Parathyroid adenoma (tissue), 2 donors: ENCODE measurements around the gene RANBP2.
"Not testable (repeated sequence)": the region's sequence is repeated elsewhere in the genome, so short reads cannot be mapped to it uniquely, and the experiment has no call there.

Source experiments
- H2AFZ ChIP-seq: fragments of 300-600 bp; sonication (generic); one replicate; pipeline ENCODE4 v1.7.0; 2017; ENCODE audit warnings: antibody characterized with exemption, mild to moderate bottlenecking
- H3K27ac ChIP-seq: fragments of 300-600 bp; sonication (generic); one replicate; pipeline ENCODE4 v1.7.0; 2017
- H3K27me3 ChIP-seq: fragments of 300-600 bp; sonication (generic); one replicate; pipeline ENCODE4 v1.7.0; 2017; ENCODE audit warnings: low read length; ENCODE audit not compliant: control insufficient read depth, insufficient read depth
- H3K36me3 ChIP-seq: fragments of 300-600 bp; sonication (generic); one replicate; pipeline ENCODE4 v1.7.0; 2017; ENCODE audit warnings: low read length; ENCODE audit not compliant: control insufficient read depth, insufficient read depth
- H3K4me1 ChIP-seq: fragments of 300-600 bp; sonication (generic); one replicate; pipeline ENCODE4 v1.7.0; 2017; ENCODE audit warnings: control low read depth
- H3K4me2 ChIP-seq: fragments of 300-600 bp; sonication (generic); one replicate; pipeline ENCODE4 v1.7.0; 2017; ENCODE audit warnings: low read length
- H3K4me3 ChIP-seq: fragments of 300-600 bp; sonication (generic); one replicate; pipeline ENCODE4 v1.7.0; 2017; ENCODE audit warnings: low read depth, low read length
- H3K79me2 ChIP-seq: fragments of 300-600 bp; sonication (generic); one replicate; pipeline ENCODE4 v1.7.0; 2017; ENCODE audit warnings: control low read depth
- H3K9ac ChIP-seq: fragments of 300-600 bp; sonication (generic); one replicate; pipeline ENCODE4 v1.7.0; 2017; ENCODE audit warnings: mild to moderate bottlenecking
- H3K9me3 ChIP-seq: fragments of 300-600 bp; sonication (generic); one replicate; pipeline ENCODE4 v1.7.0; 2017; ENCODE audit warnings: low read length; ENCODE audit not compliant: control insufficient read depth
- TF ChIP-seq, protein P1 (sequence below): fragments of 300-600 bp; sonication (generic); IDR thresholded peaks from one replicate; pipeline ENCODE4 v1.7.0; 2017; ENCODE audit warnings: antibody characterized with exemption, mild to moderate bottlenecking
- donor health status: primary hyperparathyroidism.

RANBP2 gene

DNA sequence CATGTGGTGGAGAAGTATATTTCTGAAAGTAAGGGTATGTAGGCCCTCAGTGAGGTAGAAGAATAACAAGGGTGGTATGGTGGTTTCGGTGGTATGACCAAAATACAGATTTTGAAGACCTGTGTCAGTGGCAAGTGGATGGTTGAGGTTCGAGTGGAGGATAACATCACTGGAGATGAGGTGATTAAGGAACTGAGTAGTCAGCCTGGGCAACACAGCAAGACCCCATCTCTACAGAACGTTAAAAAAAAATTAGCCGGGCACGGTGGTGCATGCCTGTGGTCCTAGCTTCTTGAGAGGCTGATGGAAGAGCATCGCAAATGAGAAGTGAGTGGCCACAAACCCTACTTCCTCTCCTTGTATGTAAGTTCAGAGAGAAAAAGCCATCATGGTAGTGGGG is 15.4 kb downstream of the RANBP2 start:
- not testable (repeated sequence) for H3K4me2 ChIP-seq, H3K79me2 ChIP-seq, H3K9me3 ChIP-seq, H3K36me3 ChIP-seq, H2AFZ ChIP-seq, H3K27ac ChIP-seq, H3K9ac ChIP-seq, H3K4me1 ChIP-seq, H3K4me3 ChIP-seq, H3K27me3 ChIP-seq

DNA sequence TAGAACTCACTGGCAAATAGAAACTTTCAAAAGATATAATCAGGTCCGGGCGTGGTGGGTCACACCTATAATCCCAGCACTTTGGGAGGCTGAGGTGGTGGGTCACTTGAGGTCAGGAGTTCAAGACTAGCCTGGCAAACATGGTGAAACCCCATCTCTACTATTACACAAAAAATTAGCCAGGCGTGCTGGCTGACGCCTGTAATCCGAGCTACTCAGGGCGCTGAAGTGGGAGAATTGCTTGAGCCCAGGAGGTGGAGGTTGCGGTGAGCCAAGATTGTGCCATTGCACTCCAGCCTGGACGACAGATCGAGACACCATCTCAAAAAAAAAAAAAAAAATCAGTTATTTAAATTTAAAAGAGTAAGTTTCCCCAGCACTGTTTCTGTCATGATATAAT is 38.7 kb downstream of the RANBP2 start:
- not testable (repeated sequence) for H3K79me2 ChIP-seq, H2AFZ ChIP-seq, H3K9ac ChIP-seq, H3K4me1 ChIP-seq, H3K4me3 ChIP-seq, H3K36me3 ChIP-seq, H3K27ac ChIP-seq, H3K4me2 ChIP-seq, H3K9me3 ChIP-seq, H3K27me3 ChIP-seq

DNA sequence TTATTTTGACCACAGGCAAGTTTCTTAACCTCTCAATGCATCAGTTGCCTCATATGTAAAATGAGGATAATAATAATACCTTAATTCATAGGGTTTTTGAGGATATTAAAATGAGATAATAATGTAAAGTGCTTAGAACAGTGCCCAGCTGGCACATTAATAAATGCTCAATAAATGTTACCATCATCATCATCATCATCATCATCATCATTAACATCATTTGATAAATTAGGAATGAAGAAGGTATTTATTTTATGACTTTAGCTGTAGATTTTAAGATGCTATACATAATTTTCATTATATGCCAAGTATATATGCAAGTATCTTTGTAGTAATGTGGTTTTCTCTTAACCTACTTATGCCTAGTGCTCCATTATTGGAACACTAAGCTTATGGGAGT is 43.3 kb downstream of the RANBP2 start:
- H3K9ac ChIP-seq, H3K27ac ChIP-seq, H3K4me1 ChIP-seq, H3K4me3 ChIP-seq, H3K27me3 ChIP-seq, H2AFZ ChIP-seq, H3K79me2 ChIP-seq, H3K4me2 ChIP-seq, H3K9me3 ChIP-seq, H3K36me3 ChIP-seq: not testable (repeated sequence)

DNA sequence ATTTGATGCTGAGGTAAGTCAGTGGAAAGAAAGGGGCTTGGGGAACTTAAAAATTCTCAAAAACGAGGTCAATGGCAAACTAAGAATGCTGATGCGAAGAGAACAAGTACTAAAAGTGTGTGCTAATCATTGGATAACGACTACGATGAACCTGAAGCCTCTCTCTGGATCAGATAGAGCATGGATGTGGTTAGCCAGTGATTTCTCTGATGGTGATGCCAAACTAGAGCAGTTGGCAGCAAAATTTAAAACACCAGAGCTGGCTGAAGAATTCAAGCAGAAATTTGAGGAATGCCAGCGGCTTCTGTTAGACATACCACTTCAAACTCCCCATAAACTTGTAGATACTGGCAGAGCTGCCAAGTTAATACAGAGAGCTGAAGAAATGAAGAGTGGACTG is 47.4 kb downstream of the RANBP2 start:
- H3K27me3 ChIP-seq, H3K79me2 ChIP-seq, H3K9ac ChIP-seq, H3K4me2 ChIP-seq, H2AFZ ChIP-seq, H3K9me3 ChIP-seq, H3K4me1 ChIP-seq, H3K27ac ChIP-seq, H3K36me3 ChIP-seq, H3K4me3 ChIP-seq: not testable (repeated sequence)

DNA sequence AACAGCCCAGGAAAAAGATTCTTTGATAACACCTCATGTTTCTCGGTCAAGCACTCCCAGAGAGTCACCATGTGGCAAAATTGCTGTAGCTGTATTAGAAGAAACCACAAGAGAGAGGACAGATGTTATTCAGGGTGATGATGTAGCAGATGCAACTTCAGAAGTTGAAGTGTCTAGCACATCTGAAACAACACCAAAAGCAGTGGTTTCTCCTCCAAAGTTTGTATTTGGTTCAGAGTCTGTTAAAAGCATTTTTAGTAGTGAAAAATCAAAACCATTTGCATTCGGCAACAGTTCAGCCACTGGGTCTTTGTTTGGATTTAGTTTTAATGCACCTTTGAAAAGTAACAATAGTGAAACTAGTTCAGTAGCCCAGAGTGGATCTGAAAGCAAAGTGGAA is 48.6 kb downstream of the RANBP2 start:
- not testable (repeated sequence) for H3K27ac ChIP-seq, H3K4me2 ChIP-seq, H3K9ac ChIP-seq, H2AFZ ChIP-seq, H3K79me2 ChIP-seq, H3K9me3 ChIP-seq, H3K4me3 ChIP-seq, H3K27me3 ChIP-seq, H3K36me3 ChIP-seq, H3K4me1 ChIP-seq

DNA sequence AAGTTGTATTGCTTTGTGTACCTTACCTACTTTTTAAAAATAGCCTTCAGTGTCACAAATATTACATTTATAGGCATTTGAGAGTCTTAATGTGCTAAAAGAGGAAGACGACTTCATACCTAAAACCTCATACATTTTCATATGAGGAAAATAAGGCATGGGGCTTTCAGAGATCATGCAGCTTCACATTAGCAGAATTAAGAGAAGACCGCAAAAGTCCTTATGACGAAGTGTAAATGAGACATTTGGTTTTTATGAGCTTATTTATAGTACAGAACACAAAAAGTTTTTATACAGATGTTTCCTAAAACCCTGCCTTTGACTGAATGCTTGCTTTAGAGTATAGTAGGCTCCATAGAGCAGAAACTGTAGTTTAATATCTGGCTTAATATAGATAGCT is 57.2 kb downstream of the RANBP2 start:
- Histone ChIP-seq H3K79me2 (no peaks in the 10 kb centered on the region), H3K4me1 (no peaks in the 10 kb centered on the region), H3K4me3 (no peak overlapping the region), H3K9me3 (no peaks in the 10 kb centered on the region), H3K9ac (no peak overlapping the region), H3K27ac (no peak overlapping the region), H2AFZ (no peak overlapping the region), H3K4me2 (no peak overlapping the region), H3K27me3 (no peaks in the 10 kb centered on the region), H3K36me3 (no peaks in the 10 kb centered on the region)
- TF ChIP-seq, protein P1, sequence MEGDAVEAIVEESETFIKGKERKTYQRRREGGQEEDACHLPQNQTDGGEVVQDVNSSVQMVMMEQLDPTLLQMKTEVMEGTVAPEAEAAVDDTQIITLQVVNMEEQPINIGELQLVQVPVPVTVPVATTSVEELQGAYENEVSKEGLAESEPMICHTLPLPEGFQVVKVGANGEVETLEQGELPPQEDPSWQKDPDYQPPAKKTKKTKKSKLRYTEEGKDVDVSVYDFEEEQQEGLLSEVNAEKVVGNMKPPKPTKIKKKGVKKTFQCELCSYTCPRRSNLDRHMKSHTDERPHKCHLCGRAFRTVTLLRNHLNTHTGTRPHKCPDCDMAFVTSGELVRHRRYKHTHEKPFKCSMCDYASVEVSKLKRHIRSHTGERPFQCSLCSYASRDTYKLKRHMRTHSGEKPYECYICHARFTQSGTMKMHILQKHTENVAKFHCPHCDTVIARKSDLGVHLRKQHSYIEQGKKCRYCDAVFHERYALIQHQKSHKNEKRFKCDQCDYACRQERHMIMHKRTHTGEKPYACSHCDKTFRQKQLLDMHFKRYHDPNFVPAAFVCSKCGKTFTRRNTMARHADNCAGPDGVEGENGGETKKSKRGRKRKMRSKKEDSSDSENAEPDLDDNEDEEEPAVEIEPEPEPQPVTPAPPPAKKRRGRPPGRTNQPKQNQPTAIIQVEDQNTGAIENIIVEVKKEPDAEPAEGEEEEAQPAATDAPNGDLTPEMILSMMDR, result no peak

DNA sequence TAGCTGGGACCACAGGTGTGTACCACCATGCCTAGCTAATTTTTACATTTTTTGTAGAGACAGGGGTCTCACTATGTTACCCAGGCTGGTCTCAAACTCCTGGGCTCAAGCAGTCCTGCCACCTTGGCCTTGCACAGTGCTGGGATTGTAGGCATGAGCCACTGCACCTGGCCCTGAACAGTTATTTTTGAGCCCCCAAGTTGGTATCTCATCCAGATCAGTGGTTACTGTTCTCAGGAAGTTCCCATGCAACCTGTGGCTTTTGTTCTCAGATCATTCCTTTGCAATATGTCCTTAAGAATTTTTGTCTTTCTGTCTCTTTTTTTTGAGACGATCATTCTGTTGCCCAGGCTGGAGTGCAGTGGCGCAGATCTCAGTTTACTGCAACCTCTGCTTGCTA is 59.6 kb downstream of the RANBP2 start:
- Histone ChIP-seq H3K4me1 (no peaks in the 10 kb centered on the region), H3K79me2 (no peaks in the 10 kb centered on the region), H3K27ac (no peak overlapping the region), H3K27me3 (no peaks in the 10 kb centered on the region), H3K36me3 (no peaks in the 10 kb centered on the region), H3K9ac (no peak overlapping the region), H3K9me3 (no peaks in the 10 kb centered on the region), H3K4me3 (no peak overlapping the region), H2AFZ (no peak overlapping the region), H3K4me2 (no peak overlapping the region)
- TF ChIP-seq, protein P1, result no peak
